Activated CD8-positive, alpha-beta T cell treated with anti-CD3 and anti-CD28 coated beads for 36 hours (primary cell): ENCODE data around the gene DIS3L2. TPM values are rescaled to one million over a fixed set of nuclear protein-coding genes. Genes with fewer than 3 reads are reported as not detected.

ENCODE experiments used
- ATAC-seq: fragments of 200-7000 bp; cut with Tn5 transposase; one replicate; pipeline ENCODE4 v1.10.0; 2021; ENCODE audit warnings: mild to moderate bottlenecking, moderate library complexity
- CTCF ChIA-PET: fragments of 350-600 bp; sonication (Branson Sonifier 250); formaldehyde crosslinking; loops from one replicate; lab custom pipeline; 2021; ENCODE audit warnings: antibody characterized with exemption; lab: Charles Lee
- POLR2A ChIA-PET: fragments of 350-600 bp; sonication (Branson Sonifier 250); formaldehyde crosslinking; loops from one replicate; lab custom pipeline; 2021; ENCODE audit warnings: antibody characterized with exemption; lab: Charles Lee
- DNase-seq: peaks from one replicate; pipeline ENCODE4 v3.0.0-alpha.2; 2020
- H3K27ac Mint-ChIP-seq: one replicate; pipeline ENCODE4 v1.8.0; 2021; ENCODE audit warnings: mild to moderate bottlenecking, mixed read lengths
- H3K27me3 Mint-ChIP-seq: one replicate; pipeline ENCODE4 v1.8.0; 2021; ENCODE audit warnings: mixed read lengths
- H3K36me3 Mint-ChIP-seq: one replicate; pipeline ENCODE4 v1.8.0; 2021; ENCODE audit warnings: low read depth, mixed read lengths
- H3K4me1 Mint-ChIP-seq: one replicate; pipeline ENCODE4 v1.8.0; 2021; ENCODE audit warnings: low read depth, mixed read lengths
- H3K4me3 Mint-ChIP-seq: one replicate; pipeline ENCODE4 v1.8.0; 2021; ENCODE audit warnings: mild to moderate bottlenecking, moderate library complexity, mixed read lengths
- H3K9me3 Mint-ChIP-seq: one replicate; pipeline ENCODE4 v1.8.0; 2021; ENCODE audit warnings: mixed read lengths
- CTCF ChIP-seq: fragments of 200-600 bp; IDR thresholded peaks from one replicate; pipeline ENCODE4 v1.8.0; 2022; ENCODE audit warnings: antibody characterized with exemption, mild to moderate bottlenecking
- intact Hi-C: fragments of 100-400 bp; cut with micrococcal nuclease; formaldehyde crosslinking; loops from one replicate; pipeline ENCODE4 v1.10.0; 2022
- total RNA-seq, 2 experiments: library from RNA; stranded (reverse); gene quantifications; one replicate each; pipeline ENCODE4 v1.2.3, GENCODE V29; 2021

DIS3L2 gene
- total RNA-seq, 2 experiments from 2014 or later = 26.5 to 27.2 TPM

- Mint-ChIP-seq H3K4me1 (no peaks in the 10 kb centered on the region), H3K27ac (no peak overlapping the region), H3K27me3 (no peaks in the 10 kb centered on the region), H3K36me3 (no peaks in the 10 kb centered on the region), H3K9me3 (no peaks in the 10 kb centered on the region), H3K4me3 (no peak overlapping the region)
- POLR2A ChIA-PET = no interaction called here
- no peak for TF ChIP-seq CTCF
- intact Hi-C loops = loop anchor here (5.0 kb wide), 1 partner anchor 108 kb away; no protein-coding TSS in a partner anchor
- CTCF ChIA-PET = interaction anchor here (1.2 kb wide), 2 partner anchors 13 to 433 kb away, joined by 3 to 4 read pairs; no protein-coding TSS in a partner anchor
- DNase-seq (no peak), ATAC-seq (no peak)
Measured at GRCh38 chr2:232339121-232340081, 377.9 kb downstream of the DIS3L2 start.

GRCh38 chr2:232340171-232340935, 378.8 kb downstream of the DIS3L2 start:
- CTCF ChIA-PET = interaction anchor here (1.0 to 2.0 kb wide), 6 partner anchors 11 to 440 kb away, joined by 3 to 7 read pairs (median 4); no protein-coding TSS in a partner anchor

GRCh38 chr2:232341061-232341738, 379.7 kb downstream of the DIS3L2 start:
- Mint-ChIP-seq H3K36me3 (no peaks in the 10 kb centered on the region), H3K27ac (no peak overlapping the region), H3K4me3 (no peak overlapping the region), H3K27me3 (no peaks in the 10 kb centered on the region), H3K4me1 (no peaks in the 10 kb centered on the region), H3K9me3 (no peaks in the 10 kb centered on the region)
- intact Hi-C loops = no loop called here
- ChIA-PET CTCF (interaction anchor here (1.0 to 2.0 kb wide), 5 partner anchors 12 to 440 kb away, joined by 3 to 7 read pairs (median 4); no protein-coding TSS in a partner anchor), POLR2A (interaction anchor here (0.7 kb wide), 1 partner anchor 34 kb away, joined by 3 read pairs; no protein-coding TSS in a partner anchor)
- DNase-seq (no peak), ATAC-seq (no peak)
- TF ChIP-seq CTCF = no peak

More at GRCh38 chr2:232340171-232340935, 378.8 kb downstream of the DIS3L2 start:
- no peak overlapping the region for H3K27ac Mint-ChIP-seq
- POLR2A ChIA-PET = no interaction called here
- no peak for TF ChIP-seq CTCF
- intact Hi-C loops = no loop called here
- no peaks in the 10 kb centered on the region for H3K9me3 Mint-ChIP-seq
- DNase-seq (no peak), ATAC-seq (no peak)
- H3K27me3 Mint-ChIP-seq = no peaks in the 10 kb centered on the region
- H3K4me3 Mint-ChIP-seq = no peak overlapping the region
- H3K36me3 Mint-ChIP-seq = no peaks in the 10 kb centered on the region
- no peaks in the 10 kb centered on the region for H3K4me1 Mint-ChIP-seq

GRCh38 chr2:232341739-232342126, 380.2 kb downstream of the DIS3L2 start:
- DNase-seq = no peak
- no peak for ATAC-seq
- Mint-ChIP-seq H3K36me3 (no peaks in the 10 kb centered on the region), H3K4me3 (no peak overlapping the region), H3K27ac (no peak overlapping the region), H3K27me3 (no peaks in the 10 kb centered on the region), H3K9me3 (no peaks in the 10 kb centered on the region), H3K4me1 (no peaks in the 10 kb centered on the region)
- TF ChIP-seq CTCF = no peak
- intact Hi-C loops = no loop called here
- ChIA-PET CTCF (interaction anchor here (1.1 to 2.0 kb wide), 3 partner anchors 13 to 441 kb away, joined by 3 to 7 read pairs (median 6); no protein-coding TSS in a partner anchor), POLR2A (no interaction called here)
